ENCODE results near the gene ZNF2.
A peak's percentile ranks its signal among the peaks of the same experiment; 100 is the strongest.

ZNF2 gene

GRCh38 chr2:95207111-95207961 is 41.7 kb downstream of the ZNF2 start, which contains the start of gene ZNF892:
Gene ZNF892 (plus strand): TSS chr2:95207521. CDS start chr2:95207816, 295 bp downstream.
- DNase-seq: peak; percentile 63

DNA sequence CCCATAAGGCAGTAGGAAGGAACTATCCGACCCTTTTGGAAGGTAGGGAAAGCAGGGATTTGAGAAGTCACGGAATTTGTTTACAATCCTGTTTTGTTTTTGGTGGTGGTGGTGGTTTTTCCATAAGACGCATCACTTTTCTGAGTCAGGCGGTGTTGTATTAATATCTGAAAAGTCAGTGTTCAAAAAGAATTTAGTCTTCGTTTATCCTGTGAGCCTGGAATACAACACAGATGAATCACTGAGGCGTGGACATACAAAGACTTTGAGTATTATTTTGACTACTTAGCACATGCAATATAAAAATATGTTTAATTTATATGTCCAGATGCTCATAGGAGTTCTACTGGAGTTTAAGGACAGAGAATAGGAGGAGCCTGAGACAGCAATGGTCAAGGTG is 42.5 kb downstream of the ZNF2 start:
- no peak for DNase-seq

DNA sequence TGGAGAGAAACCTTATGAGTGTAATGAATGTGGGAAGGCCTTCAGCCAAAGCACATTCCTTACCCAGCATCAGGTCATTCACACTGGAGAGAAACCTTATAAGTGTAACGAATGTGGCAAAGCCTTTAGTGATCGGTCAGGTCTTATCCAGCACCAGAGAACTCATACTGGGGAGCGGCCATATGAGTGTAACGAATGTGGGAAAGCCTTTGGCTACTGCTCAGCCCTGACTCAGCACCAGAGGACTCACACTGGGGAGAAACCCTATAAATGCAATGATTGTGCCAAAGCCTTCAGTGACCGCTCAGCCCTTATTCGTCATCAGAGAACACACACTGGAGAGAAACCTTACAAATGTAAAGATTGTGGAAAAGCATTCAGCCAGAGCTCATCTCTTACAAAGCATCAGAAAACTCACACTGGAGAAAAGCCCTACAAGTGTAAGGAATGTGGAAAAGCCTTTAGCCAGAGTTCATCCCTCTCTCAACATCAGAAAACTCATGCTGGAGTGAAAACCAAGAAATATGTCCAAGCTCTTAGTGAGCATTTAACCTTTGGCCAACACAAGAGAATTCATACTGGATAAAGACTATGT is 49.5 kb downstream of the ZNF2 start:
- no peak for DNase-seq

DNA sequence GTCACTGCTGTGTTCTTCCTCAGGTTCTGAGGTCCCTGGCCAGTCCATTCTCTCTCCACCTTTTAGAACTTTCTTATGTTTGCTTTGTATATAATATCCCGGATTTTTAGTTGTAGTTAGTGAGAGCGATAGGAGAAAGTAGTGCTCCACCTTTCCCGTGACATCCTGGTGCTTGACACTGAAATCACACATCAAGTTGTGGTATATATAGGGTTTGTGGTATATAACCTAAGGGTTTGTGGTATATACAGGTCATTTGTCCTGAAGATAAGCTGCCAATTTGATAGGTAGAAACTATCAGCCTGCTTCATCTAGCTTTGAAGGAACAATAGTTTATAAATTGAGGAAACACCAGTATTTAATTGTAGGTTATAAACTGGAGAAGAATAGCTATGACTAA is 54.8 kb downstream of the ZNF2 start:
- no peak for DNase-seq

GRCh38 chr2:95225658-95226057 is 60.0 kb downstream of the ZNF2 start:
- no peak for DNase-seq

DNA sequence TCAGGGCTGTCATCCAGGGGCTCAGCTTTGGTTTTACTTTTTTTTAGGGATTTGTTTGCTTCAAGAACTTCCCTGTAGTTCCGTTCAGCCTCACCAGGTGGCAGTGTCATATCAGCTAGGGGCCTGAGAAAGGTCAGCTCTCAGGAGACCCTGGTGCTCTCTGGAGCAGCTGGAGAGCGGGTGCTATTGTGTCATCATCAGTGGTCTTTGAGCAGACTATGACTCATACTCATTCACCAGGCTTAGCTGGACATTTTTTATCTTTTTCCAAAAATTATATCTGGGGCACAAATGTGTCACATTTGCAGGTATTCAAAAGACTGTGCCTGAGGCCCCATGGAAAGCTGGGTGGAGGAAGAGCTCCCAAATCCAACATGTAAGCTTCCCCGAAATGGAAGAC is 66.1 kb downstream of the ZNF2 start:
- DNase-seq: no peak

- no peak for DNase-seq
Observed at GRCh38 chr2:95232232-95232631, 66.6 kb downstream of the ZNF2 start.

Data from T-helper 9 cell (primary cell).